Activated T-cell treated with anti-CD3 and anti-CD28 coated beads, Interleukin-2, amount 50 U/mL, for 4 hours (primary cell): Measurements from ENCODE around the gene MLX. TPM values are rescaled to one million over a fixed set of nuclear protein-coding genes. Genes with fewer than 3 reads are reported as not detected.
"Not testable (repeated sequence)": the region's sequence is repeated elsewhere in the genome, so short reads cannot be mapped to it uniquely, and the experiment has no call there.

Source experiments
- ATAC-seq, 2 donors: fragments of 200-7000 bp; cut with Tn5 transposase; one replicate each; pipeline ENCODE4 v1.10.0; 2021
- DNase-seq: peaks from one replicate; pipeline ENCODE4 v3.0.0-alpha.2; 2020
- H3K27me3 Mint-ChIP-seq: one replicate; pipeline ENCODE4 v1.8.0; 2021; ENCODE audit warnings: low read depth, mixed read lengths
- H3K36me3 Mint-ChIP-seq: one replicate; pipeline ENCODE4 v1.8.0; 2022; ENCODE audit warnings: mixed read lengths; ENCODE audit not compliant: insufficient read depth
- H3K4me1 Mint-ChIP-seq: one replicate; pipeline ENCODE4 v1.8.0; 2021; ENCODE audit warnings: low read depth, mixed read lengths
- H3K4me3 Mint-ChIP-seq: one replicate; pipeline ENCODE4 v1.8.0; 2021; ENCODE audit warnings: mild to moderate bottlenecking, moderate library complexity, mixed read lengths
- H3K9me3 Mint-ChIP-seq: one replicate; pipeline ENCODE4 v1.8.0; 2021; ENCODE audit warnings: mixed read lengths
- total RNA-seq, 3 donors: library from RNA; stranded (reverse); gene quantifications; one replicate each; pipeline ENCODE4 v1.2.1, GENCODE V29; 2021

The MLX gene
- total RNA-seq, 3 donors from 2014 or later, result 69.3 to 90.1 (median 77.7) TPM

DNA sequence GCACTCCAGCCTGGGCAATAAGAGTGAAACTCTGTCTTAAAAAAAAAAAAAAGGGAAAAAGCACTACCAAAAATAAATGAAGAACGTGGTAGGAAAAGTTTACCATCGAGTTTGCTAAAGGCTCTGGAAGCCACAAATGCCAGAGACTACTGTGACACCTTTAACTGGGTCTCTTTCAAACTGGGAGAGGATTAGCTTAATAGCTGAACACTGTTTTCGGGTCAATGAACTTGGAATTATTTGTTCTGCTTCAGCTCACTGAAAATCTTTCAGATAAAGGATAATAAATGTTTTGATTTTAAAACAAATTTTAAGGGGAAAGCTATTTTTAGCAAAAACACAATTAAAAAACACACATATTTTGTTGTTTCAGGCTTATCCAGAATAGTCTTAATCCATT lies 40.9 kb downstream of the MLX start:
- H3K4me3 Mint-ChIP-seq, result peak overlapping the region; percentile 100
- peaks cover 13% of the 10 kb centered on the region for H3K36me3 Mint-ChIP-seq
- no peaks in the 10 kb centered on the region for H3K27me3 Mint-ChIP-seq
- DNase-seq (no peak), ATAC-seq (no peak)
- H3K9me3 Mint-ChIP-seq, result no peaks in the 10 kb centered on the region
- H3K4me1 Mint-ChIP-seq, result peaks cover 51% of the 10 kb centered on the region

DNA sequence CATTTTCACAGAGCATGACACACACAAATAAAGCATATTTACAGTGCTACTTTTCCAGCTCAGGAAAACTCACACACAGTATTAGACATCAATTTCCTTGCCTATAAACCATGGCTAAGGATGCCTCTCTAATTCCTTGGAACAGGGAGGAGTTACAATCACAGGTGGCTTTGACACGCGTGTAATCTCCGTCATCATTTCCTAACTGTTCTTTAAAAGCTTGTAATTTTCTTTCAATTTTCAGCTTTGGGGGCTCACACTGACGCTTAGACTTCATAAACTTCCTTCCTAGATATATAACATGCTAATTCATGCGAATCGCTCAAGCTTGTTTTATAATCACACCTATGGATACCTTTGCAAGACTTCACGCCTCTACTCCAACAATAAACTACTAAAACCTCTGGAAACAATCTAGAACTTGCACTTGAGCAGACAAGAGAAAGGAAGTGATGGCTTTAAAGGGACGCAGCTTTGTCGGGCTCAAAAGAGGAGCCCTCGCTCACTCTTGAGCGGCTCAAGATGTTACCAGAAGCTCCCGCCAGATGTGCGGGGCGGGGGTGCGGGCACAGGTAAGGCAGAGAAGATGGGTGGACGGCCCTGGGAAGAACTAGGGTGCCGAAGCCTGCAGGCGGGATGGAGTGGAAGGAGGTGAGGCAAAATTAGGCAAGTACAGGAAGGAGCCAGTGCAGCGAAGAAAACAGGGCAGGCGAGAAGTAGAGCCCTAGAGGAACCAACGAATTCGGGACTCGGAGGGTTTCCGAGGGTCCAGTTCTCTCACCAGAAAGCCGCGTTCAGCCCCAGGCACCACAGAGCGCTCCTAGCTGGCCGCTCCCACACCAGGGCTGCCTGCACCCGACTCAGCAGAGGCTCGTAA lies 41.6 kb downstream of the MLX start:
- Mint-ChIP-seq H3K4me1 (peaks cover 45% of the 10 kb centered on the region), H3K4me3 (peak overlapping the region; percentile 100)

DNA sequence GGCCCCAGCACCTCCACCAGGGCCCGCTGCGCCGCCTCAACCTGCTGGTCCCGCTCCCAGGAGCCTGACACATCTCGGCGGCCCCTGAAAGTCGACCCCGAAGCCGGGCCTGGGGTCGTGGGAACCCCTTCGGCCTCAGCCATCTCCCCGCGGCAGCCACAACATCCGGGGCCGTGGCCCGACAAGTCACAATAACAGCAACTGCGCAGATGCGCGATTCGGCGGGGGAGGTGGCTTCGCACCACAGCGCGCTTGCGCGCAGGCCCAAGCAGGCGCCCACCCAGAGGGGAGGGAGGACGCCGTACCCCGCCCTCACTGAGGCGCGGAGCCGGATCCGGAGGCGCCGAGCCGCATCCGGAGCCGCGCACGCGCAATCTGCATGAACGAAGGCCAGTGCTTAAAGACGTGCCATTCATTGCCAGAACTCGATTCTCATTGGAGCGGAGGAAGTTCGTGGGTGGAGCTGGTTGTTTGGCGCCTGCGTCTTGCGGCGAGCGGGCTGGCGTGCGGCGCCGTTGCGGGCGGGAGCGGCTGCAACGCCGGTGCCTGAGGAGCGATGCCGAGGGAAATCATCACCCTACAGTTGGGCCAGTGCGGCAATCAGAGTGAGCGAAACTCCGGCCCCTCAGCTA lies 42.4 kb downstream of the MLX start, which contains the start of the genes RETREG3 and TUBG1:
RETREG3 (minus strand) TSS at position 193 of the 632 bp plus-strand sequence; CDS start at position 143, 50 bp downstream.
TUBG1 (plus strand) TSS at position 502 of the 632 bp plus-strand sequence; CDS start at position 557, 55 bp downstream.
- peaks cover 18% of the 10 kb centered on the region for H3K36me3 Mint-ChIP-seq
- H3K4me1 Mint-ChIP-seq, result peaks cover 39% of the 10 kb centered on the region
- ATAC-seq (peak; percentile 93 to 95), DNase-seq (peak; percentile 99)
- H3K9me3 Mint-ChIP-seq, result no peaks in the 10 kb centered on the region
- no peaks in the 10 kb centered on the region for H3K27me3 Mint-ChIP-seq
- H3K4me3 Mint-ChIP-seq, result peak within 1 kb of the TSS; percentile 100

More for the DNA sequence above, 41.6 kb downstream of the MLX start:
- Mint-ChIP-seq H3K27me3 (no peaks in the 10 kb centered on the region), H3K9me3 (no peaks in the 10 kb centered on the region), H3K36me3 (peaks cover 11% of the 10 kb centered on the region)
- DNase-seq (no peak), ATAC-seq (peak; percentile 59 to 60)

DNA sequence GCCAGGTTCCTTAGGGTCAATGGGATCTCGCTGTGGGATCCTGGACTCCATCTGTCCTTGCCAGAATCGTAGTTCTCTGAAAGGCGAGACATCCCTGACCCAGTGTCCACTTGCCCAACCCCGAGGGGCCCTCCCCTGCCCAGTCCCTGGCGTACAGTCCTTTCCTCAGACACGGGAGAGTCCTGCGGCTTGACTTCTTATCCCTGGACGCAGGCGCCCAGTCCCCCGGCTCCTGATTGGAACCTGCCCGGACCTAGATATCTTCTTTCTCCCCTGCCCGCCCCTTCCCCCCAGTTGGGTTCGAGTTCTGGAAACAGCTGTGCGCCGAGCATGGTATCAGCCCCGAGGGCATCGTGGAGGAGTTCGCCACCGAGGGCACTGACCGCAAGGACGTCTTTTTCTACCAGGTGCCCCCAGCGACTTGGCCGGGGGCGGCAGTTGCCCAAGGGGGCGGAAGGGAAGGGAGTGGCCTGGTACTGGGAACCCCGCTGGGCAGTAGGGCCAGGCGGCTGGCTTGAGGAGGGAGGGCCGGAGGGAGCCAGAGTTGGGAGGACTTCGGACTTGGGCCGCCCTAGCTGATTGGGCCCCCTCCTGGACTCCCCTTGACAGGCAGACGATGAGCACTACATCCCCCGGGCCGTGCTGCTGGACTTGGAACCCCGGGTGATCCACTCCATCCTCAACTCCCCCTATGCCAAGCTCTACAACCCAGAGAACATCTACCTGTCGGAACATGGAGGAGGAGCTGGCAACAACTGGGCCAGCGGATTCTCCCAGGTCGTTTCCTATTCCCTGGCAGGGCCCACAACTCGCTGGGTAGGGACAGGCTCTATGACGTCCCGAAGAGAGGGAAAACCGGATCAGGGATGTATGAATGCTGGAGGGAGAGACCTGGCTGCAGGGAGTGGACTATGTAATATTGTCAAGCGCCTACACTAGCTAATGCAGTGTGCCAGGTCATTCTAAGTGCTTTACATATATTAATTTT lies 43.2 kb downstream of the MLX start:
- Mint-ChIP-seq H3K36me3 (peaks cover 25% of the 10 kb centered on the region), H3K4me1 (peaks cover 31% of the 10 kb centered on the region), H3K4me3 (peak overlapping the region; percentile 100)
- H3K9me3 Mint-ChIP-seq, H3K27me3 Mint-ChIP-seq: not testable (repeated sequence)
- peak; percentile 5 for DNase-seq
- peak in 1 of 2 donors; percentile 1 for ATAC-seq

GRCh38 chr17:42612013-42612412 lies 45.1 kb downstream of the MLX start:
- Mint-ChIP-seq H3K36me3 (peaks cover 27% of the 10 kb centered on the region), H3K4me3 (no peak overlapping the region), H3K27me3 (no peaks in the 10 kb centered on the region), H3K9me3 (no peaks in the 10 kb centered on the region), H3K4me1 (peaks cover 12% of the 10 kb centered on the region)
- no peak for ATAC-seq
- DNase-seq, result no peak

DNA sequence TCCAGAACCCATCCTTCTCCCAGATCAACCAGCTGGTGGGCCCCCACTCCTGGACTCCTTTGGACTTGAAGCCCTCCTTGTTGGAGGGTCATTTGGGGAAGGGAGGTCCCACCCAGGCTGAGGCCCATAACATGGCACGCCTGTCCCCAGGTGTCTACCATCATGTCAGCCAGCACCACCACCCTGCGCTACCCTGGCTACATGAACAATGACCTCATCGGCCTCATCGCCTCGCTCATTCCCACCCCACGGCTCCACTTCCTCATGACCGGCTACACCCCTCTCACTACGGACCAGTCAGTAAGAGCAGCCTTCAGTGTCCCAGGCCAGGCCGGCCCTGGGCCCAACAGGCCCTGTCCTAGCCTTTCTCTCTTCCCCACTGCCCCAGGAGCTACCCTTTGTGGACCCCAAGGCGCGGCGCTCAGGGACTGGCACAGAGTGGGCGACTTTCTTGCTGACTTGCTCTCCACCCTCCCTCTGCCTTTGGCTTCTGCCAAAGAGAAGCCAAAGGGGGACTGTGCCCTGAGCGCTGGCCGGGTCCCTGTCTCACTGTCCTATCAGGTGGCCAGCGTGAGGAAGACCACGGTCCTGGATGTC lies 46.9 kb downstream of the MLX start:
- H3K27me3 Mint-ChIP-seq, result no peaks in the 10 kb centered on the region
- no peak for DNase-seq
- H3K4me1 Mint-ChIP-seq, result peaks cover 4% of the 10 kb centered on the region
- H3K36me3 Mint-ChIP-seq, result peaks cover 27% of the 10 kb centered on the region
- H3K4me3 Mint-ChIP-seq, result no peak overlapping the region
- ATAC-seq, result no peak
- H3K9me3 Mint-ChIP-seq, result no peaks in the 10 kb centered on the region

DNA sequence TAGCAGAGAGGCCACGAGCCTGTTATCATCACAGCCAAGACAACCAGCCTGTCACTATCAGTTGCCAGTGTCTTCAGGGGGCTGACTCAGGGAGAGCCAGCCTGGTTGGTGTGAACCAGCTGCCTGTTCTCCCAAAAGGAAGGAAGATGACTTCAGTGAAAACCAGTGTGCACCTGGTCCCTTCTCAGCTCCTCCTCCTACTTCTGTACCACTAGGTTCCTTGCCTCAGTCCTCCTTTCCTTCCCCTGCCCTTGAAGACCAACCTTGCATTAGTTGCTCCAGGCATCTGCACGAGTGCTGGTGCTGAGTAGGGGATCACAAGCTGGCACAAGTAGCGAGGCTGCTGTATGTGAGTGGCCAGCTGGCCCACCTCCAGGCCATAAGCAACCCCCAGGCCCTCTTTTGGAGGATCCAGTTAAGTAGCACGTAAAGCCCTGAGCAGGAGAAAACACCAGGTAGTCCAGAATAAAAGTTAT lies 51.1 kb downstream of the MLX start:
- DNase-seq, result no peak
- peaks cover 6% of the 10 kb centered on the region for H3K4me1 Mint-ChIP-seq
- ATAC-seq, result peak in 1 of 2 donors; percentile 37
- peaks cover 22% of the 10 kb centered on the region for H3K36me3 Mint-ChIP-seq
- H3K9me3 Mint-ChIP-seq, result no peaks in the 10 kb centered on the region
- H3K27me3 Mint-ChIP-seq, result no peaks in the 10 kb centered on the region
- H3K4me3 Mint-ChIP-seq, result no peak overlapping the region

- peaks cover 20% of the 10 kb centered on the region for H3K36me3 Mint-ChIP-seq
- H3K4me3 Mint-ChIP-seq, result no peak overlapping the region
- H3K9me3 Mint-ChIP-seq, result no peaks in the 10 kb centered on the region
- peaks cover 6% of the 10 kb centered on the region for H3K4me1 Mint-ChIP-seq
- ATAC-seq (no peak), DNase-seq (no peak)
- H3K27me3 Mint-ChIP-seq, result no peaks in the 10 kb centered on the region
Measured at GRCh38 chr17:42618442-42619150, 51.7 kb downstream of the MLX start.

- H3K27me3 Mint-ChIP-seq, H3K4me1 Mint-ChIP-seq, H3K9me3 Mint-ChIP-seq, DNase-seq, H3K4me3 Mint-ChIP-seq, ATAC-seq, H3K36me3 Mint-ChIP-seq: not testable (repeated sequence)
Measured at GRCh38 chr17:42621987-42622386, 55.1 kb downstream of the MLX start.

Other genes starting within 250 kb of the MLX start
- gene STAT3, start 178.7 kb upstream of the MLX start, total RNA-seq, result 100 to 1,000 TPM; 172 to 175 (median 173) TPM
- gene CAVIN1, start 143.8 kb upstream of the MLX start, total RNA-seq, result 1 to 10 TPM in 1 of 3 donors, under 1 TPM in 2; 0.76 to 1.1 (median 0.92) TPM
- gene ATP6V0A1, start 108.2 kb upstream of the MLX start, total RNA-seq, result 10 to 100 TPM; 12.8 to 18.0 (median 14.4) TPM
- gene NAGLU, start 30.9 kb upstream of the MLX start, total RNA-seq, result 10 to 100 TPM; 11.6 to 12.9 (median 12.0) TPM
- under 1 TPM; 0.10 to 0.53 (median 0.33) TPM for gene HSD17B1, start 14.2 kb upstream of the MLX start, total RNA-seq
- 100 to 1,000 TPM in 2 of 3 donors, 10 to 100 TPM in 1; 98.8 to 110 (median 105) TPM for gene COASY, start 5.0 kb upstream of the MLX start, total RNA-seq
- 10 to 100 TPM; 23.5 to 31.0 (median 26.9) TPM for gene PSMC3IP, start 10.6 kb downstream of the MLX start, total RNA-seq
- 10 to 100 TPM; 27.2 to 37.9 (median 30.0) TPM for gene RETREG3, start 42.3 kb downstream of the MLX start, total RNA-seq
- gene TUBG1, start 42.6 kb downstream of the MLX start, total RNA-seq, result 100 to 1,000 TPM in 1 of 3 donors, 10 to 100 TPM in 2; 91.7 to 103 (median 93.7) TPM
- gene TUBG2, start 92.2 kb downstream of the MLX start, total RNA-seq, result 1 to 10 TPM; 5.6 to 7.1 (median 5.9) TPM
- 1 to 10 TPM in 1 of 3 donors, under 1 TPM in 2; 0.56 to 1.2 (median 0.63) TPM for gene PLEKHH3, start 109.9 kb downstream of the MLX start, total RNA-seq
- under 1 TPM; 0.25 to 0.43 (median 0.32) TPM for gene CCR10, start 114.7 kb downstream of the MLX start, total RNA-seq
- gene CNTNAP1, start 115.4 kb downstream of the MLX start, total RNA-seq, result 1 to 10 TPM in 1 of 3 donors, under 1 TPM in 2; 0.73 to 1.3 (median 0.79) TPM
- 10 to 100 TPM; 22.2 to 26.5 (median 22.6) TPM for gene EZH1, start 177.9 kb downstream of the MLX start, total RNA-seq
- not detected for gene RAMP2, start 194.1 kb downstream of the MLX start, total RNA-seq
- 100 to 1,000 TPM in 1 of 3 donors, 10 to 100 TPM in 2; 92.6 to 106 (median 98.7) TPM for gene VPS25, start 206.3 kb downstream of the MLX start, total RNA-seq
- under 1 TPM; 0.16 to 0.46 (median 0.38) TPM for gene WNK4, start 213.5 kb downstream of the MLX start, total RNA-seq
- gene COA3, start 231.6 kb downstream of the MLX start, total RNA-seq, result 10 to 100 TPM; 52.2 to 56.2 (median 55.1) TPM
- not detected for gene CNTD1, start 231.8 kb downstream of the MLX start, total RNA-seq